OCI-LY1 (cell line): ENCODE measurements around the gene LMBR1.
"Not testable (repeated sequence)": the region's sequence is repeated elsewhere in the genome, so short reads cannot be mapped to it uniquely, and the experiment has no call there.

ENCODE experiments used
- H2AFZ ChIP-seq: fragments of 200-600 bp; sonication (generic), shearing (Covaris generic); 2 replicates; pipeline ENCODE4 v1.6.0; 2014; ENCODE audit warnings: antibody characterized with exemption, mild to moderate bottlenecking, low read length
- H3F3A ChIP-seq: fragments of 200-600 bp; sonication (generic), shearing (Covaris generic); 2 replicates; pipeline ENCODE4 v1.6.0; 2014; ENCODE audit warnings: mild to moderate bottlenecking, antibody characterized with exemption, low read length, moderate library complexity; ENCODE audit not compliant: insufficient read depth
- H3K27ac ChIP-seq: fragments of 200-600 bp; sonication (generic); 2 replicates; pipeline ENCODE4 v1.5.1; 2014; ENCODE audit warnings: low read length, mixed run types, mild to moderate bottlenecking, low read depth; ENCODE audit not compliant: poor library complexity, severe bottlenecking
- H3K27me3 ChIP-seq: fragments of 200-600 bp; sonication (generic); 2 replicates; pipeline ENCODE4 v1.6.0; 2014; ENCODE audit warnings: antibody characterized with exemption, mild to moderate bottlenecking, low read length, moderate library complexity; ENCODE audit not compliant: insufficient read depth
- H3K36me3 ChIP-seq: fragments of 200-600 bp; sonication (generic); 2 replicates; pipeline ENCODE4 v1.6.1; 2014; ENCODE audit warnings: mild to moderate bottlenecking, antibody characterized with exemption, low read length, moderate library complexity, mixed read lengths; ENCODE audit not compliant: insufficient read depth
- H3K4me1 ChIP-seq: fragments of 200-600 bp; sonication (generic); 2 replicates; pipeline ENCODE4 v1.5.1; 2014; ENCODE audit warnings: mild to moderate bottlenecking, low read length, moderate library complexity; ENCODE audit not compliant: insufficient read depth, severe bottlenecking
- H3K4me2 ChIP-seq: fragments of 200-600 bp; sonication (generic), shearing (Covaris generic); 2 replicates; pipeline ENCODE4 v1.6.1; 2014; ENCODE audit warnings: low read length
- H3K4me3 ChIP-seq: fragments of 200-600 bp; sonication (generic); 2 replicates; pipeline ENCODE4 v1.5.1; 2014; ENCODE audit warnings: low read length, low read depth, mild to moderate bottlenecking, mixed read lengths; ENCODE audit not compliant: poor library complexity, severe bottlenecking
- H3K79me2 ChIP-seq: fragments of 200-600 bp; shearing (Covaris generic); 2 replicates; pipeline ENCODE4 v1.6.1; 2016; ENCODE audit warnings: mixed run types, low read length, mixed read lengths; ENCODE audit not compliant: insufficient read depth
- H3K9ac ChIP-seq: fragments of 200-600 bp; sonication (generic), shearing (Covaris generic); 2 replicates; pipeline ENCODE4 v1.6.1; 2014; ENCODE audit warnings: mild to moderate bottlenecking, low read length, mixed read lengths
- H3K9me2 ChIP-seq: fragments of 200-600 bp; sonication (generic), shearing (Covaris generic); 2 replicates; pipeline ENCODE4 v1.6.1; 2014; ENCODE audit warnings: low read depth, mild to moderate bottlenecking, low read length, mixed read lengths
- H3K9me3 ChIP-seq: fragments of 200-600 bp; shearing (Covaris generic); 2 replicates; pipeline ENCODE4 v1.6.1; 2014; ENCODE audit warnings: low read length, mixed read lengths
- H4K20me1 ChIP-seq: fragments of 200-600 bp; sonication (generic), shearing (Covaris generic); 2 replicates; pipeline ENCODE4 v1.6.0; 2016; ENCODE audit warnings: mild to moderate bottlenecking, low read length; ENCODE audit not compliant: insufficient read depth
- EZH2 ChIP-seq: fragments of 200-600 bp; sonication (generic), shearing (Covaris generic); IDR thresholded peaks from 2 replicates; pipeline ENCODE4 v1.8.0; 2017; ENCODE audit warnings: borderline replicate concordance, mixed run types, mild to moderate bottlenecking, antibody characterized with exemption, low read length, moderate library complexity, mixed read lengths
- TF ChIP-seq, protein P1 (sequence below): fragments of 200-600 bp; sonication (generic), shearing (Covaris generic); IDR thresholded peaks from 2 replicates; pipeline ENCODE4 v1.5.1; 2017; ENCODE audit warnings: mild to moderate bottlenecking, antibody characterized with exemption, low read length, moderate library complexity, mixed read lengths

The LMBR1 gene

DNA sequence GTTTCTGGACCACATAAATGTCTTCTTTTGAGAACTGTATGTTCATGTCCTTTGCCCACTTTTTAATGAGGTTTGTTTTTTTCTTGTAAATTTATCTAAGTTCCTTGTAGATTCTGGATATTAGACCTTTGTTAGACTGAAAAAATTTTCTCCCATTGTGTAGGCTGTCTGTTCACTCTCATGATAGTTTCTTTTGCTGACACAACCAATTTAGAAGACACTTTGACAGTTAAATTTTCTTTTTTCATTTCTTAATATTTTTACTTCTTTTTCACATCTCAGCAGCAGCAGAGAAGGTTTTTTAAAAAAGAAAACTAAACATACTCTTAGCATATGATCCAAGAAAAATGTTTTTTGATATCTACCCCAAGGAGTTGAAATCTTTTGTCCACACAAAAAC, 190.6 kb downstream of the LMBR1 start:
- H3K4me3 ChIP-seq = no peak overlapping the region
- no peak overlapping the region for H3K9ac ChIP-seq
- no peaks in the 10 kb centered on the region for H3K9me2 ChIP-seq
- H3K27ac ChIP-seq = no peak overlapping the region
- H2AFZ ChIP-seq = no peak overlapping the region
- H3K79me2 ChIP-seq = no peaks in the 10 kb centered on the region
- H3F3A ChIP-seq = no peaks in the 10 kb centered on the region
- no peaks in the 10 kb centered on the region for H4K20me1 ChIP-seq
- H3K4me2 ChIP-seq = no peak overlapping the region
- peaks cover 11% of the 10 kb centered on the region for H3K9me3 ChIP-seq
- peaks cover 24% of the 10 kb centered on the region for H3K36me3 ChIP-seq
- no peaks in the 10 kb centered on the region for H3K27me3 ChIP-seq
- TF ChIP-seq, protein P1, sequence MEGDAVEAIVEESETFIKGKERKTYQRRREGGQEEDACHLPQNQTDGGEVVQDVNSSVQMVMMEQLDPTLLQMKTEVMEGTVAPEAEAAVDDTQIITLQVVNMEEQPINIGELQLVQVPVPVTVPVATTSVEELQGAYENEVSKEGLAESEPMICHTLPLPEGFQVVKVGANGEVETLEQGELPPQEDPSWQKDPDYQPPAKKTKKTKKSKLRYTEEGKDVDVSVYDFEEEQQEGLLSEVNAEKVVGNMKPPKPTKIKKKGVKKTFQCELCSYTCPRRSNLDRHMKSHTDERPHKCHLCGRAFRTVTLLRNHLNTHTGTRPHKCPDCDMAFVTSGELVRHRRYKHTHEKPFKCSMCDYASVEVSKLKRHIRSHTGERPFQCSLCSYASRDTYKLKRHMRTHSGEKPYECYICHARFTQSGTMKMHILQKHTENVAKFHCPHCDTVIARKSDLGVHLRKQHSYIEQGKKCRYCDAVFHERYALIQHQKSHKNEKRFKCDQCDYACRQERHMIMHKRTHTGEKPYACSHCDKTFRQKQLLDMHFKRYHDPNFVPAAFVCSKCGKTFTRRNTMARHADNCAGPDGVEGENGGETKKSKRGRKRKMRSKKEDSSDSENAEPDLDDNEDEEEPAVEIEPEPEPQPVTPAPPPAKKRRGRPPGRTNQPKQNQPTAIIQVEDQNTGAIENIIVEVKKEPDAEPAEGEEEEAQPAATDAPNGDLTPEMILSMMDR = no peak
- no peak for TF ChIP-seq EZH2
- peaks cover 11% of the 10 kb centered on the region for H3K4me1 ChIP-seq

DNA sequence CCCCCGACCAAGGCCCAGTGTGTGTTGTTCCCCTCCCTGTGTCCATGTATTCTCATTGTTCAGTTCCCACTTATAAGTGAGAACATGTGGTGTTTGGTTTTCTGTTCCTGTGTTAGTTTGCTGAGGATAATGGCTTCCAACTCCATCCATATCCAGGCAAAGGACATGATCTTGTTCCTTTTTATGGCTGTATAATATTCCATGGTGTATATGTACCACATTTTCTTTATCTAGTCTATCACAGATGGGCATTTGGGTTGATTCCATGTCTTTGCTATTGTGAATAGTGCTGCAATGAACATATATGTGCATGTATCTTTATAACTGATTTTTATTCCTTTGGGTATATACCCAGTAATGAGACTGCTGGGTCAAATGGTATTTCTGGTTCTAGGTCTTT, 191.2 kb downstream of the LMBR1 start:
- not testable (repeated sequence) for H3K4me2 ChIP-seq, H3K4me3 ChIP-seq, H4K20me1 ChIP-seq, H3K79me2 ChIP-seq, H3K9me2 ChIP-seq, H3K27me3 ChIP-seq, H3K9ac ChIP-seq, H3K27ac ChIP-seq, H2AFZ ChIP-seq, H3F3A ChIP-seq
- H3K9me3 ChIP-seq = peaks cover 11% of the 10 kb centered on the region
- peaks cover 24% of the 10 kb centered on the region for H3K36me3 ChIP-seq
- peaks cover 11% of the 10 kb centered on the region for H3K4me1 ChIP-seq

DNA sequence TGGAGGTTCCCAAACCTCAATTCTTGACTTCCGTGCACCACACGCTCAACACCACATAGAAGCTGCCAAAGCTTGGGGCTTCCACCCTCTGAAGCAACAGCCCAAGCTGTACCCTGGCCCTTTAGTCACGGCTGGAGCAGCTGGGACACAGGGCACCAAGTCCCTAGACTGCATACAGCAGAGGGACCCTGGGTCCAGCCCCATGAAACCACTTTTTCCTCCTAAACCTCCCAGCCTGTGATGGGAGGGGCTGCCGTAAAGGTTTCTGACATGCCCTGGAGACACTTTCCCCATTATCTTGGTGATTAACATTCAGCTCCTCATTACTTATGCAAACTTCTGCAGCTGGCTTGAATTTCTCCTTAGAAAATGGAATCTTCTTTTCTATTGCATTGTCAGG, 194.5 kb downstream of the LMBR1 start:
- H3K4me2 ChIP-seq, H3K9ac ChIP-seq, H3K27me3 ChIP-seq, H2AFZ ChIP-seq, H3K4me3 ChIP-seq, H3K27ac ChIP-seq, H3K79me2 ChIP-seq, H3F3A ChIP-seq, H4K20me1 ChIP-seq, H3K9me2 ChIP-seq, H3K4me1 ChIP-seq: not testable (repeated sequence)
- Histone ChIP-seq H3K9me3 (peaks cover 13% of the 10 kb centered on the region), H3K36me3 (peaks cover 28% of the 10 kb centered on the region)

DNA sequence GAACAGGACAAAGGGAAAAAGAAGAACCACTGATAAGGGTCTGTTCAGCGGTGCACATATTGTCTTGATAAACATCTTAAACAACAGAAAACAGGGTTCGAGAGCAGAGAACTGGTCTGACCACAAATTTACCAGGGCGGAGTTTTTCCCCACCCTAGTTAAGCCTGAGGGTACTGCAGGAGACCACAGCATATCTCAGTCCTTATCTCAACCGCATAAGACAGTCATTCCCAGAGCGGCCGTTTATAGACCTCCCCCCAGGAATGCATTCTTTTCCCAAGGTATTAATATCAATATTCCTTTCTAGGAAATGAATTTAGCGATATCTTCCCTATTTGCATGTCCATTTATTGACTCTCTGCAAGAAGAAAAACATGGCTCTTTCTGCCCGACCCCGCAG, 195.7 kb downstream of the LMBR1 start:
- Histone ChIP-seq H3K36me3 (peaks cover 24% of the 10 kb centered on the region), H3K9me3 (peaks cover 16% of the 10 kb centered on the region)
- not testable (repeated sequence) for H3K4me1 ChIP-seq, H4K20me1 ChIP-seq, H3K9me2 ChIP-seq, H3K4me2 ChIP-seq, H3K79me2 ChIP-seq, H2AFZ ChIP-seq, H3K27ac ChIP-seq, H3F3A ChIP-seq, H3K9ac ChIP-seq, H3K4me3 ChIP-seq, H3K27me3 ChIP-seq

DNA sequence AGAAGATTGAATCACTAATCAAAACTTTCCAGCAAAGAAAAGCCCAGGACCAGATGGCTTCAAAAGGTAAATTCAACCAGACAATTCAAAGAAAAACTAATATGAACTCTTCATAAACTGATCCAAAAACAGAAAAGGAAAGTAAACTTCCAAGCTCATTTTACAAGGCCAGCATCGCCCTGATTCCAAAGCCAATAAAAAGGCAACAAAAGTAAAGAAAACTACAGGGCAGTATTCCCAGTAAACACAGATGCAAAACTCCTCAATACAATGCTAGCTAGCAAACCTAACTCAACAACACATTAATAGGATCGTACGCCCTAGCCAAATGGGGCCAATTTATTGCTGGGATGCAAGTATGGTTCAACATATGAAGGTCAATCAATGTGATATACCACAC, 199.4 kb downstream of the LMBR1 start:
- Histone ChIP-seq H3K36me3 (peaks cover 8% of the 10 kb centered on the region), H3K9ac (no peak overlapping the region)

More for the DNA sequence above, 199.4 kb downstream of the LMBR1 start:
- H3K4me3 ChIP-seq = no peak overlapping the region
- H4K20me1 ChIP-seq = no peaks in the 10 kb centered on the region
- H3K79me2 ChIP-seq = no peaks in the 10 kb centered on the region
- H3K4me1 ChIP-seq = no peaks in the 10 kb centered on the region
- H3K27ac ChIP-seq = no peak overlapping the region
- H3K9me2 ChIP-seq = no peaks in the 10 kb centered on the region
- no peak for TF ChIP-seq EZH2
- TF ChIP-seq, protein P1 = no peak
- no peaks in the 10 kb centered on the region for H3K27me3 ChIP-seq
- peaks cover 6% of the 10 kb centered on the region; the same call in 1 of the 2 replicates for H3K9me3 ChIP-seq
- H3K4me2 ChIP-seq = no peak overlapping the region
- H3F3A ChIP-seq = 0 out of 2 replicates have a peak, but pooled peaks cover 3% of the 10 kb centered on the region
- H2AFZ ChIP-seq = no peak overlapping the region
